Stimulated activated CD4-positive, alpha-beta T cell treated with anti-CD3 and anti-CD28 coated beads, Interleukin-2, amount 100 ng/mL, for 48 hours (primary cell): ENCODE measurements around the gene IER2.
"Not testable (repeated sequence)": the region's sequence is repeated elsewhere in the genome, so short reads cannot be mapped to it uniquely, and the experiment has no call there.

Source experiments
- DNase-seq, 2 donors: peaks; one replicate each; pipeline ENCODE4 v3.0.0-alpha.2; 2020

IER2 gene

GRCh38 chr19:13139633-13140311, 10.4 kb upstream of the IER2 start:
- DNase-seq = no peak

- no peak for DNase-seq
Measured at GRCh38 chr19:13146763-13147563, 3.2 kb upstream of the IER2 start.

- not testable (repeated sequence) for DNase-seq
Measured at GRCh38 chr19:13149173-13149627, 1.0 kb upstream of the IER2 start.

GRCh38 chr19:13149628-13150186, 504 bp upstream of the IER2 start:
- peak in 1 of 2 donors; percentile 23 for DNase-seq

- no peak for DNase-seq
Measured at GRCh38 chr19:13150931-13151604, 857 bp downstream of the IER2 start.

- DNase-seq = peak; percentile 93 to 94
Measured at GRCh38 chr19:13151605-13152355, 1.6 kb downstream of the IER2 start.

- DNase-seq = peak in 1 of 2 donors; percentile 55
Measured at GRCh38 chr19:13152356-13152973, 2.3 kb downstream of the IER2 start.

GRCh38 chr19:13152974-13153568, 2.9 kb downstream of the IER2 start:
- DNase-seq = peak; percentile 99

GRCh38 chr19:13153569-13154240, 3.5 kb downstream of the IER2 start:
- DNase-seq = no peak

- peak; percentile 55 to 68 for DNase-seq
Measured at GRCh38 chr19:13154241-13154778, 4.1 kb downstream of the IER2 start.

GRCh38 chr19:13154911-13155471, 4.8 kb downstream of the IER2 start:
- DNase-seq = peak; percentile 68 to 69

- DNase-seq = no peak
Measured at GRCh38 chr19:13155472-13156359, 5.5 kb downstream of the IER2 start.

GRCh38 chr19:13159713-13160112, 9.5 kb downstream of the IER2 start:
- DNase-seq = no peak

GRCh38 chr19:13160557-13160956, 10.3 kb downstream of the IER2 start:
- DNase-seq = no peak

- DNase-seq = peak; percentile 83 to 87
Measured at GRCh38 chr19:13162724-13163608, 12.8 kb downstream of the IER2 start.

- DNase-seq = no peak
Measured at GRCh38 chr19:13163609-13164342, 13.6 kb downstream of the IER2 start.
